ENCODE measurements around the gene TFG. TPM values are rescaled to one million over a fixed set of nuclear protein-coding genes. Genes with fewer than 3 reads are reported as not detected.
"Not testable (repeated sequence)": the region's sequence is repeated elsewhere in the genome, so short reads cannot be mapped to it uniquely, and the experiment has no call there.

The TFG gene
- total and polyA plus RNA-seq, 2 of the 4 experiments (the other 2 are of a cell fraction), result 47.7 to 165 TPM

DNA sequence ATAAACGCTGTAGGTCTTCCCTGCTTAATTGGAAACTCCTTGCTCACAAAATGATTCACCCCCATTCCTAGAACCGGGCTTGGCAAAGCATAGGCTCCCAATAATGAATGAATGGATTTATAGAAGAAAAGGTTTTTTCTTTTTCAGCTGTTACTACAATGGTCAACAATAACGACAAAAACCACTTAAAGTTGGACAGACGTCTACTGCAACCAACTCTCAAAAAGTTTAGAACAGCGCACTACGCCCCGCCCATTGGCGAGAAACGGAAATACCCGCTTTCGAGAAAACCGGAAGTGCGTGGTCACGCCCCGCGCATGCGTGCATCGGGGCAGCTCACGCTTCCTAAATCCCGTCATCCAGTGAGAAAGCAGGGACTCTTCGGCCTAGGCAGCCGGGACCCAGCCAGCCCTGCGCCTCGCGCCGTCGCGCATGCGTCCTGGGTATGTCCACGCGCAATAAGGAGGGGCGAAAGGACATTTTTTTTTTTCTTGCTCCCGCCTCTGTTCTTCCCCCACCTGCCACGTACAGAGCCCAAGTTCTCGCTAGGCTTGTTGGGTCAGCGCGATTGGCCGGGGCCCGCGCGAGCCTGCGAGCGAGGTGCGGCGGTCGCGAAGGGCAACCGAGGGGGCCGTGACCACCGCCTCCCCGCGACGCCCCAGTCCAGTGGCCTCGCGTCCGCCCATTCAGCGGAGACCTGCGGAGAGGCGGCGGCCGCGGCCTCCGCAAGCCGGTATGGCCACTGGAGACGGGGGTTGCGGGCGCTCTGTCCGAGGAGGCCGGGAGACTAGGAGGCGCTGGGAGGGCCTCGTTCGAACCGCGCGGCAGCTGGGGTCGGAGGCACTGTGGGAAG is at the start of gene TFG (continued):
- TF ChIP-seq, protein P1, sequence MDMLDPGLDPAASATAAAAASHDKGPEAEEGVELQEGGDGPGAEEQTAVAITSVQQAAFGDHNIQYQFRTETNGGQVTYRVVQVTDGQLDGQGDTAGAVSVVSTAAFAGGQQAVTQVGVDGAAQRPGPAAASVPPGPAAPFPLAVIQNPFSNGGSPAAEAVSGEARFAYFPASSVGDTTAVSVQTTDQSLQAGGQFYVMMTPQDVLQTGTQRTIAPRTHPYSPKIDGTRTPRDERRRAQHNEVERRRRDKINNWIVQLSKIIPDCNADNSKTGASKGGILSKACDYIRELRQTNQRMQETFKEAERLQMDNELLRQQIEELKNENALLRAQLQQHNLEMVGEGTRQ (IDR thresholded peaks at IDR 0.05; ENCODE audit: low read depth, low read length), result no peak; the same call in 1 of the 2 replicates
- no peak for TF ChIP-seq SMC3 (IDR thresholded peaks at IDR 0.05; ENCODE audit: low read depth, low read length)
- 0 out of 2 replicates have a peak, but pooled peaks have one; percentile 1 for TF ChIP-seq CEBPB (IDR thresholded peaks at IDR 0.05; ENCODE audit: low read depth, low read length)
- peak; percentile 50; the same call in 1 of the 2 replicates for TF ChIP-seq MAFK (IDR thresholded peaks at IDR 0.05; ENCODE audit: low read depth, low read length)
- peak; percentile 90 for TF ChIP-seq POLR2A (IDR thresholded peaks at IDR 0.05; ENCODE audit: low read depth, low read length)
- no peak for TF ChIP-seq RFX5 (IDR thresholded peaks at IDR 0.05; ENCODE audit: low read depth, low read length)

DNA sequence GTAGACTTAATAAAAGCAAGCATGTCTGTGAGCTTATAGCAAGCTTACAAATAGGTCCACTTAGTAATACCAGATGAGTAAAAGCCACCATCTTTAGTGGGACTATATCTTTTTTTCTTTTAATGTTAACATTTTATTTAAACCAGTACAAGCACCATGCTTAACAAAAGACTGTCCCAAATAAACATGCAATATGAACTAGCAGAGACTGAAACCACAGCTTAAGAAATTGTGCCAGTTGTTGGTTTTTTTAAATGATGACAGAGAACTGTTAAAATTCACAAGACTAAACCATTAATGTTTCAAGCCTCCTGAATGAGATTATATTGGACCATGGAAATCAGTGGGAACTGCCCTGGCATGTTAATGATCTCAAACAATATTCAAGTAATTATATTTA is 48.0 kb upstream of the TFG start:
- H3K9me1 ChIP-seq (ENCODE audit: insufficient read depth, low read length); H3K4ac ChIP-seq (ENCODE audit: low read depth, low read length); H4K5ac ChIP-seq (ENCODE audit: low read depth, low read length); H3K4me1 ChIP-seq (ENCODE audit: control insufficient read depth, insufficient read depth, low read length); H3K23ac ChIP-seq (ENCODE audit: low read depth, low read length); H3K4me2 ChIP-seq (ENCODE audit: low read depth, low read length); H2BK120ac ChIP-seq (ENCODE audit: low read depth, low read length); BruUV-seq (replicated peaks); ATAC-seq (ENCODE audit: low read depth); in situ Hi-C loops (cut with MboI; ENCODE audit: low sequenced_read_pairs); H4K20me1 ChIP-seq (ENCODE audit: insufficient read depth, low read length); H3K27ac ChIP-seq (ENCODE audit: insufficient read depth, low read length); H4K8ac ChIP-seq (ENCODE audit: low read depth in 2 of 2, low read length in 2 of 2); H3K14ac ChIP-seq (replicated peaks; ENCODE audit: low read depth, low read length); H2BK15ac ChIP-seq (ENCODE audit: low read depth, low read length); H3K79me1 ChIP-seq (ENCODE audit: low read depth in 1 of 2, low read length in 2 of 2); H2AK9ac ChIP-seq (replicated peaks; ENCODE audit: low read depth, low read length, poor library complexity); DNase-seq; H4K91ac ChIP-seq (ENCODE audit: insufficient read depth, low read depth, low read length); POLR2A ChIA-PET (ENCODE audit: unreplicated experiment); H2AFZ ChIP-seq (replicated peaks; ENCODE audit: low read length, poor library complexity); H3K4me3 ChIP-seq (ENCODE audit: insufficient read depth, low read depth, low read length); H3K9ac ChIP-seq (ENCODE audit: low read depth, low read length); H3K56ac ChIP-seq (ENCODE audit: extremely low read depth, insufficient read depth, low read length); intact Hi-C loops (cut with micrococcal nuclease); dilution Hi-C loops (cut with HindIII; ENCODE audit: low sequenced_read_pairs, unreplicated experiment); H3K9me3 ChIP-seq (ENCODE audit: control insufficient read depth, insufficient read depth, low read length); H2BK20ac ChIP-seq (ENCODE audit: low read depth, low read length); H3K36me3 ChIP-seq (ENCODE audit: control insufficient read depth, insufficient read depth, low read length); H2AK5ac ChIP-seq (ENCODE audit: low read depth, low read length); H3K27me3 ChIP-seq (ENCODE audit: control insufficient read depth, insufficient read depth, low read length); H2BK5ac ChIP-seq (ENCODE audit: low read depth, low read length, poor library complexity, severe bottlenecking); H3K18ac ChIP-seq (ENCODE audit: low read depth, low read length): not testable (repeated sequence)
- CTCF ChIA-PET, result interaction anchor here (1.4 kb wide), 1 partner anchor 11 kb away, joined by 3 read pairs; no protein-coding TSS in a partner anchor

Measured in IMR-90 (cell line).